COLO668 (cell line): Measurements from ENCODE around the gene USP11.

ENCODE experiments used
- DNase-seq: peaks from one replicate; lab custom pipeline; 2025; ENCODE audit not compliant: unreplicated experiment; lab: John Stamatoyannopoulos, UW

USP11 gene

DNA sequence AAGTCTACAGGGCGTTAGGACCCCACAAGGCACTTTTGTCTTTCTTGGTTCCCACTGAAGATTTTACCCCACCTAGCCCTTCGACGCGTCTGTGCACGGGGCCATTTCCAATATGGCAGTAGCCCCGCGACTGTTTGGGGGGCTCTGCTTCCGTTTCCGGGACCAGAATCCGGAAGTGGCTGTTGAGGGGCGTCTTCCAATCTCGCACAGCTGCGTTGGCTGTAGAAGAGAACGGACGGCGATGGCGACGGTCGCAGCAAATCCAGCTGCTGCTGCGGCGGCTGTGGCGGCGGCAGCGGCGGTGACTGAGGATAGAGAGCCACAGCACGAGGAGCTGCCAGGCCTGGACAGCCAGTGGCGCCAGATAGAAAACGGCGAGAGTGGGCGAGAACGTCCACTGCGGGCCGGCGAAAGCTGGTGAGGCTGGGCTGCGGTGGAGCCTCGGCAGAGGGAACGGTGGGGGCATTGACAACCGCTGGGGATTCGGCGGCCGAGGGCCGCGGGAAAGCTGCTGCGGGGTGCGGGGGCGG, at the start of gene USP11:
TSS of gene USP11 (plus strand) at position 207 of the 530 bp plus-strand sequence. CDS start at position 242, 35 bp downstream.
- peak; percentile 58 for DNase-seq

DNA sequence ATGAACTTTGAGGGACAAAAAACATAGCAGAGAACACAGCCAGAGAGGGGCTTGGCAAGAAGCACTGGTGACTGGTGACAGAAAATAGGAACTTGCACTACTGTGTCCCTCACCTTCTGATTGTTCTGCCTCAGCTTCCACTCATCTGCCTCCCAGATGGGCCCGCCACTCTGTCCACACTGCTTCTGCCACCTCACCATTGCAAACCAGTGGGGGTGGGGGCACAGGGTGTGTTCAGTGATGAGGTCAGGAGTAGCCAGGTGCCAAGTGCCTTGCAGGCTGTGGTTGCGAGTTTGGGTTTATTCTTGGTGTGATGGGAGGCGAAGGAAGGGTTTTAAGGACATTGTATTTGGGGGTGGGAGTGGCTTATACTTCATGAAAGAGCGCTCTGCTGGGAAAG, 48.3 kb upstream of the USP11 start:
- no peak for DNase-seq

DNA sequence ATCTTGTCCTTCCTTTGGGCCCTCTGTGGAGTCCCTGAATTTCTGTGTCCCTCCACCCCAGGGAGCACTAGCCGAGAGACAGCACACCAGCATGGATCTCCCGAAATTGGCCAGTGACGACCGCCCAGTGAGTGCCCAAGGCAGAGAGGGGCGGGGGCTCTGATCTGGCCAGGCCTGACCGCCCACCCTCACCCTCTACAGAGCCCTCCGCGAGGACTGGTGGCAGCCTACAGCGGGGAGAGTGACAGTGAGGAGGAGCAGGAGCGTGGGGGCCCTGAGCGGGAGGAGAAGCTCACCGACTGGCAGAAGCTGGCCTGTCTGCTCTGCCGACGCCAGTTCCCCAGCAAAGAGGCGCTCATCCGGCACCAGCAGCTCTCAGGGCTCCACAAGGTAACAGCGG, 47.6 kb upstream of the USP11 start:
- no peak for DNase-seq

DNA sequence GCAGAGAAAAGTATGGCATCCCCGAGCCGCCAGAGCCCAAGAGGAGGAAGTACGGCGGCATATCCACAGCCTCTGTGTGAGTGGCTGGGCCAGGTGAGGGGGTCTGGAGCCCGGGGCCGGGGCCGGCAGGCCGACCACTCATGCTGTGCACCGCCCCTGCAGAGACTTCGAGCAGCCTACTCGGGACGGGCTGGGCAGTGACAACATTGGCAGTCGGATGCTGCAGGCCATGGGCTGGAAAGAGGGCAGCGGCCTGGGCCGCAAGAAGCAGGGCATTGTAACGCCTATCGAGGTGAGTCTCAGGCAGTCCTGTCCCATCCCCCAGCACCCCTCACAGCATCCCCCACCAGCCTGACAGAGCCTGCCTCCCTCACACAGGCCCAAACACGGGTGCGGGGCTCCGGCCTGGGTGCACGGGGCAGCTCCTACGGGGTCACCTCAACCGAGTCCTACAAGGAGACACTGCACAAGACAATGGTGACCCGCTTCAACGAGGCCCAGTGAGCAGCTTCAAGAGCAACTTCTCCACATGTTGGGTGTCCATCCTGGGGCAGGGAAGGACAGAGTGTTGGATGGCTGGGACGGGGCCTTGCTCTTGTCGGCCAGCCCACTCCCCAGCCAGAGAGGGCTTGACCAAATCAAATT, 46.6 kb upstream of the USP11 start:
- DNase-seq, result no peak

DNA sequence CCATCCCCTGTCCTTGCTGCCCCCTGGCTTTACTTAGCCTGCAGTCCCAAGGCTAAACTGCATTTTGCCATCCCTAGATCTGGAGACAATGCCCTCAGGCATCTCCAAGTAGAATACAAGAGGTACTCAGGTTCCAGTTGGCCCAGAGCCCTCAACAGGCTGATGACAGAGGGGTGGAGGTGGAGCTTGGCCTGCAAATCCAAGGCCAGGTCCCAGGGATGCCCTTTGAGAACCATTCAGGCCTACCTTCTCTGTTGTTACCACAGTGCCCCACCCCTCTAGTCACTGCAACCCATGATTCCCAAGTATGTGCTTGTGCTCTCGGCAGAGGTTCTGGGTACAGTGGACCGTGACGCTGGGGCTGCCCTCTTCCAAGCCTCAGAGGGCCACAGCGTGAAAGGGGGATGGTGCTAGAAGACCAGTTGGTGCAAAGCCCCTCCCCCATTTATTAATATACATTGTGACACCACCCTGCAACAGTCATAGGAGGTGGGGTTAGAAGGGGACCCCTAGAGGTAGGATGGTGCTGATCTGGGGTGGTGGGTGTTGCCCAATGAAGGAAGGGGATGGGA, 45.6 kb upstream of the USP11 start:
- no peak for DNase-seq

DNA sequence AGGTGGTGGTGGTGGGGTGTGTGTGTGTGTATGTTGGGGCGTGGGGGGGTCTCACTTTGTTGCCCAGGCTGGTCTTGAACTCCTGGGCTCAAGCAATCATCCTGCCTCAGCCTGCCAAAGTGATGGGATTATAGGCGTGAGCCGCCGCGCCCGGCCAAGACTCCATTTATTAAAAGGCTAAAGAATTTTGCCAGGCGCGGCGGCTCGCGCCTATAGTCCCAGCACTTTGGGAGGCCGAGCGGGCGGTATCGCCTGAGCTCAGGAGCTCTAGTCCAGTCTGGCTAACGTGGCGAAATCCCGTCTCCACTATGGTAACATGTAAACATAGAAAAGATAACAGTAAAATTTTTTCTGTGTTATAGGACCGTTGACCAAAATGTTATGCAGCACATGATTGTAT, 42.9 kb upstream of the USP11 start:
- no peak for DNase-seq

DNA sequence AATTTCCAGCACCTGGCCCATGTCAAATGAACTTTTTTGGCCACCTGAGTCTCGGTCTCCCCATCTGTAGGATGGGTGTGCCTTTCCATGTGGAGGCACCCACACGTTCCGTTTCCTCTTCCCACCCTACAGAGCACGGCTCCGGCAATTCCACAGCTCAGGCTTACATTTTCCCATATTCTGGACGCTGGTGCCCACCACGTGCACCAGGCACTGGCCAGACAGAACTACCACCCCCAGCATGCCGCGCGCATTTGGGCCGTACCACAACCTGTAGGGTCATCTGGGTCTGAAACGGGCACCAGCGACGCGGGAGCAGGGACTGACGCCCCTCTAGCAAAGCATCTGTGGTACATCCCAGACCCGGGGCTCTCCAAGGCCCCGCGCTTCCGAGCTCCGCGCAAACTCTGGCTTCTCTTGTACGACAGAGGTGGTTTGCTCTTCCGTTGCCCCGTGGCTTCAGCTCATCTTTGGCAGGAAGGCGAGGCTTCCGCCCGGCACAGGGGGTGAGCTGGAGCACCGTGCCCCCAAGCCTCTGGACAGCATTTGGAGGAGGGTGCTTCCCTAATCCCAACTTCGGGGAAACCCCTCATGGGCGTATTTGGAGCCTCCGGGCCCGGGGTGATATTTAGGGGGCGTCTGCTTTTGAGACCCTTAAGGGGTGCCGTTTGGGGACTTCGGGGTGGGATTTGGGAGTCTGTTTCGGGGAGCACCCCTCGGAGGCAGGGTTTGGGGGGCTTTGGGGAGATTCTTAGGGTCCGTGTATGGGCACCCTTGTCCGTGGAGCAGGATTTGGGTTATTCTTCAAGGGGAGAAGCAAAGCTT, 42.2 kb upstream of the USP11 start:
- DNase-seq, result peak; percentile 91

DNA sequence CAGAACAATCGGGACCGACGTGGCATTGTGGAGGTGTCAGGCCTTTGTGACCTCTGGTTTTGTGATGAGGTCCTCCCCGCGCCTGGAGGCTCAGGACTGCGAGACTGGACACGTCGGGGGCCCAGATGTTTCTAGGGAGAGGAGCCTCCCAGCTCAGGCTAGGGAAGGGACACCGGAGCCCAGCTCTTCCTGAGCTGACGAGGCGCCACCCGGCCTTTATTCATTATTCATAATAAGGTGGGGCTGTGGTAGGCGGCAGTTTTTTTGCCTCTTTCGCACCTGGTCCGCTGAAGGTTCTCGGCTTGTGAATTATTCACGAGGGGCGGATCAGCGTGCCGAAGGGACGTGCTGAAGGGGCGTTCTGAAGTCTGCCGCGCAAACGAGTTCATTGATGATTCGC, 41.5 kb upstream of the USP11 start:
- peak; percentile 79 for DNase-seq

DNA sequence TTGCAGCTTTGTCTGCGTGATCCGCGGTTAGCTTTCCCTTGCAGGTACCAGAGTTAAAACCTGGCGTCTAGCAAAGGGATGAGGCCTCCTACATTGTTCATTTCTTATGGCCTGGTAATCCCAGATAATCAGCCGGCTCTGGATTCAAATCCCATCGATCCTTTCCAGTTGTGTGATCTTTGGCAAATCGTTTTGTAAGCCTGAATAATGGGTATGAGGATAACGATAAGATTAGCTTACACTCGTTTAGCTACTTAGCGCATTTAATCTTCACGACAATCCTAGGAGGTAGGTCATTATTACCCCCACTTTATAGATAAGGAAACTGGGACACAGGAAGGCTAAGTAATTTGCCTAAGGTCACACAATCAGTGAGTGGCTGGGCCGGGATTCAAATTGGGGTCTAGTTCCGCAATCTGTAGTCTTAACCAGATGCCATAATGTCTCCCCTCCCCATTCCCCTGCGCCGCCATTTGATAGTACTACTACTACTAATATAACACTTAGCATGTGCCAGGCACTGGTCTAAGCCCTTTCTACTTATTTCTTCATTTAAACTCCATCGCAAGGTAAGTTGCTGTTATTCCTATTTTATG, 40.9 kb upstream of the USP11 start:
- DNase-seq, result no peak

DNA sequence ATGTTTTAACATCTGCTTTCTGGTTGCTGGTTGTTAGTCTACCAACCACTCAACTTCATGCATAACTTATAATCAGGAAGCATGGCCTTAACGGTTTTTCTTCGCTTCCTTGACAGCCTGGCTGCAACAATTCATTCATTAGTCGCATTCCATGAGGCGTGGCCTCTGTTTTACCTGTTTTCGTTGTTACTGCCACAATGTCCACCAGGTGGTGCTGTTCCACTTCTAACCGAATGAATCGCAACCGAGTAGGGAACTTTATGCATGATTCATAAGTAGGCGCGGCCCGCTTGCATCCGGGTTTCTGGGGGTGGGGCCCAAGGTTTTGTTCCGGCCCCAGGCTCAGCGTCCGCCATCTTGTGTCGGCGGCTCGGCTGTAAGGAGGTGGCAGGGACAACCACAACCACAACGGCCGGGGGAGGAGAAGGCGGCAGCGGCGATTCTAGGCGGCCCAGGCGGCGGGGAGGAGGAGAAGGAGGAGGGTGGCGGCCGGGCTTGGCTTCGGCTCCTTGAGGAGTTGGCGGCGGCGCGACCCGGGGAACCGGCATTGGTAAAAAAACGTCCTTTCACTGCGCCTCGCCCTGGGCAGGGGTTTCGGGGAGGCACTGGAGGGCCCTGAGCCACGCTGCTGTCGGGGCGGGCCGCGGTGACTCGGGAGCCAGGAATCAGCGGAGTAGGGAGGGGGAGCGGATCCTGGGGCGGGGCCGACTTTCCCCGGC, 39.2 kb upstream of the USP11 start, which contains the start of gene UBA1:
TSS of gene UBA1 (plus strand) at position 355 of the 719 bp plus-strand sequence. CDS start 4,974 bp downstream, outside the sequence.
- peak; percentile 93 for DNase-seq

DNA sequence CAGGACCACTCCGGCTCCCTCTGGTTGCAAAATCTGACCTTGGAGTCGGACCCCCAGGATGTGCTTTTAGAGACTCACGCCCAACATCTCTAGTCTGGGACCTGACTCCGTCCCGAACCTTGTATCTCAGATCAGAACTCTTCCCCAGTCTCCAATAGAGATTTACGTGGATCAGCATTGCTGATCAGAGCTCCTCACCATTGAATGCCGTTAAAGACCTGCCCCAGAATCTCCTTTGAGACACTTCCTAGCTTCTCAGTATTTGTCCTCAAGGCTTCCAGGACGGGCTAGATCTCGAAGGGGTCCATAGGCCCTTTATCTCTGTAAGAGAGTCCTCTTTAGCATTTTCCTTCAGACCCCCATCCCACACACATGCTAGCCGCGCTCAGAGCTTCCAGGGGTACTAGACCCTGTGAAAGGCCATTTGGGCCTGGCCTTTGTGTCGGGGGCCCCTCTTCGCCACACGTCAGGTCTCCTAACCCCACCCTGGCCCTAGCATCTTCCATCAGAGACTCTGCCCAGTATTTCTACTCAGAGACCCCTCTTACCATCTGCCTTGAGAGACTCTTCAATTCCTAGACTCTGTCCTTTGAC, 38.5 kb upstream of the USP11 start:
- DNase-seq, result no peak

DNA sequence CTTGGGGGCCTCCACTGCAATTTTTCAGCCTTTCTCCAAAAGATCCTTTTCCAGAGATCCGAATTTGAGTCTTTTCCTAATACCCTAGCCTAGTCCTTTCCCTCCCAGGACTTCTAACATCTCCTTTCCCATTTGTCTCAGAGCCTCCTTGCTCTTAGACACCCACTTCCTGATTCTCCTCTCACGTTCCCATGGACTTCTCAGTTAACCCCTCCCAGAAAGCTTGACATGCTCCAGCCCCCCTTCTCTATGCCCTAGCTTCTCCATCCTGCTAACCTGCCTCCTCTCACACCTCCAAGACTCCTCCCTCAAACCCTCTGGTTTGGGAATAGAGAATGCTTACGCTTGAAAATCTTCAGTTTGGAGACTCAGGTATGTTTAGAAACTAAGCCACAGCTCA, 36.7 kb upstream of the USP11 start:
- no peak for DNase-seq

DNA sequence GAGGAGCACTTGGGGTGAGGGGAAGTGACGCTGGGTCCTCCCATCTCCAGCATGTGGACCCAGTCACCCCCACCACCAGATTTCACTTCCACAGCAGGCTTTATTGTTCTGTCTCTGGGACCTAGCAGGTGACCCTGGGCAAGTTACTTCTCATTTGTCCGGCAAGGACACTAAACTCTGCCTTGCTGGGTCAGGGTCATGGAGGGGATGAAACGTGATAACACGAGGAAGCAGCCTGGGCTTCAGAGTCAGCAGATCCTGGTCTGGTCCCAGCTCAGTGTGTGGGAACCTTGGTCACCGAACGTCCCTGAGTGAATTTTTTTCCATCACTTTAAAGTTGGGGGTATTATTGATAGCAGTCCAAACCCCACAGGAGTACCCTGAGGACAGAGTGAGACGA, 35.3 kb upstream of the USP11 start:
- DNase-seq, result no peak

DNA sequence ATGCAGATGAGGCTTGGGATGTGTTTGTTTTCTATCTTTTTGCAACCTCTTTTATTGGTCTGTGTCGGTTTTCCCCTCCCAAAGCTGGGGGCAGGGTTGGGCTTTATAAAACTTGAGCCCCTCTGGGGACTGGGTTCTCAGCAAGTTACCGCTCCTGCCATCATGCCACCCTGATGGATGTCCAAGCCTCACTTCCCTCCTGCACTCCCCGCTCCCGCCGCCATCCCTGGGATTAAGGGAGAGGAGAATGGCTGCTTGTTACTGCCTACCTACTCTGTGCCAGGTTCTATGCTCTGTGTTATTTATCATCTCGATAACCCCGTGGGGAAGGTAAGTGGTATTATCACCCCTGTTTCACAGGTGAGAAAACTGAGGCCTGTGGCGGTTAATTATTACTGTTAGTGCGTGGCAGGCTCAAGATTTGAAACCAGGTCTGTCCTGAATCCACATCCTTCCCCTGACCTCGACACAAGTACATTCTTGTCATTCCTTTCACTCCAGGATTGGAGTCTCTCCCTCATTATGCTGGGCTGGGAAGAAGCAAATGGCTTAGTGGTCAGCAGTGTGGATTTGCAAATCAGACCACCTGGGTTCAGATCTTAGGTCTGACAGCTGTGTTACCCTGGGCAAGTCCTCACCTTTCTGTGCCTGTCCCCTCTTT, 34.7 kb upstream of the USP11 start:
- no peak for DNase-seq

DNA sequence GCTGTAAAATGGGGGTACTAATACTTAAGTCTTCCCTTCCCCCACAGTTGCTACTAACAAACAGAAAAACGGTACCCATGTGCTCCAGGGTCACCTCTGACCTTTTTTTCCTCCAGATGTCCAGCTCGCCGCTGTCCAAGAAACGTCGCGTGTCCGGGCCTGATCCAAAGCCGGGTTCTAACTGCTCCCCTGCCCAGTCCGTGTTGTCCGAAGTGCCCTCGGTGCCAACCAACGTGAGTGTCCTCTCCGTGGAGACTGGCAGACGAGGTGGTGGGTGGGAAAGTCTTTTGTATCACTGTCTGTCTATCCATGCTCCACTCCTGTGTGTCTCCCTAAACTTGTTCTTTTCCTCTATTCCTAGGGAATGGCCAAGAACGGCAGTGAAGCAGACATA, 34.1 kb upstream of the USP11 start:
- no peak for DNase-seq

DNA sequence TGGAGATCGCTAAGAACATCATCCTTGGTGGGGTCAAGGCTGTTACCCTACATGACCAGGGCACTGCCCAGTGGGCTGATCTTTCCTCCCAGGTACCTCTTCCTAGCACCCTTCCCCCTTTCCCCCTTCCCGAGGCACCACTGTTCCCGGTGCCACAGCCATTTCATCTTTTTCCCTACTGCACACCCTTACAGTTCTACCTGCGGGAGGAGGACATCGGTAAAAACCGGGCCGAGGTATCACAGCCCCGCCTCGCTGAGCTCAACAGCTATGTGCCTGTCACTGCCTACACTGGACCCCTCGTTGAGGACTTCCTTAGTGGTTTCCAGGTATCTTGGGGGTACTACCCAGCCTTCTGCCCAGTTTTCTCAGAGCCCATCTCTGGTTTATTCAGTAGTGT, 33.5 kb upstream of the USP11 start:
- DNase-seq, result no peak

DNA sequence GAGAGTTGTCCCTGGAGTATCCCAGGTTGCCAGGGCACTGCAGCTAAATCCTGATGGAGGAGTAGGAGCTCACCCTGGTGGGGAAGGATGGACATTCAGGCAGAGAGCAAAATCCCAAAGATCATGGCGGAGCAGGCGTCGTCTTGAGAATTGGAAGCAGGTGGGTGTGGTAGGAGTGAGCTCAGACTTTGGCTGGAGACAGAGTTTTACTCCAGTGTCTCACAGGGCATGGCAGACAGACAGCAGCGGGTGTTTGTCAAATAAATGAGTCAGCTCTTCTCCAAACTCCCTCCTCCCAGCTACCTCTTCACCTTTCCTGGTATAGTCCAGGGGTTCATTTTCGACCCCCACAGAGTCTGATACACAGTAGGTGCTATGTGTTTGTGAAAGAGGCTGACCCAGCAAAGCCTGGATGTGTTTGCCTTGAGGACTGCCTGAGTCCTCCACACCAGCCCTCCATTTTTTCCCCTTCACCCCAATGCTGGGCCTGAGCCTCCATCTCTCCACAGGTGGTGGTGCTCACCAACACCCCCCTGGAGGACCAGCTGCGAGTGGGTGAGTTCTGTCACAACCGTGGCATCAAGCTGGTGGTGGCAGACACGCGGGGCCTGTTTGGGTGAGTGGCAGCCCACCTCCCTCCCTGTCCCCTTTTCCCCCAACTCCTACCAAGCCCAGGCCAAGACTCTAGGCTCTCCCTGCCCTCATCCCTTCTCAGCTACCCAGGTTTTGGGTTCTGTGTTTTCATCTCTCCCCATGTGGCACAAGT, 32.2 kb upstream of the USP11 start:
- DNase-seq, result no peak

DNA sequence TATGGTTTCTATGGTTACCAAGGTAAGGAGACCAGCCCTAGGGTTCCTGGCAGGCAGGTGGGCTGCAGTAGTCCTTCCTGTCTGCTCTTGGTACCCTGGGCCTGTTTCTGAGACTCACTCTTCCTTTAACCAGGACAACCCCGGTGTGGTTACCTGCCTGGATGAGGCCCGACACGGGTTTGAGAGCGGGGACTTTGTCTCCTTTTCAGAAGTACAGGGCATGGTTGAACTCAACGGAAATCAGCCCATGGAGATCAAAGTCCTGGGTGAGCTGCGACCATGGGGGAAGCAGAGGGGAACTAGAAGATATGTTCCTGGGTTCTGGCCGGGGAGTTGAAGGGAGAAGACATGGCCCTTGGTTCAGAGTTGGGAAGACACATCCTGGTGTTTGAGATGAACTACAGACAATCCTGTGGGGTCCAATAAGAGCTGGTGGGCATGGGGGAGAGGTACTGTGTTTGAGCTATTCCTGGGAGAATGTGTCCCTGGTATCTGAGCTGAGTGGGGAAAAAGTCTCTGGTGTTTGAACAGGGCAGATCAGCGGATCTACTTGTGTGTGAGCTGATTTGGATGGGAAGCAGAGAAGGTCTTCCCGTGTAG, 31.4 kb upstream of the USP11 start:
- DNase-seq, result no peak

DNA sequence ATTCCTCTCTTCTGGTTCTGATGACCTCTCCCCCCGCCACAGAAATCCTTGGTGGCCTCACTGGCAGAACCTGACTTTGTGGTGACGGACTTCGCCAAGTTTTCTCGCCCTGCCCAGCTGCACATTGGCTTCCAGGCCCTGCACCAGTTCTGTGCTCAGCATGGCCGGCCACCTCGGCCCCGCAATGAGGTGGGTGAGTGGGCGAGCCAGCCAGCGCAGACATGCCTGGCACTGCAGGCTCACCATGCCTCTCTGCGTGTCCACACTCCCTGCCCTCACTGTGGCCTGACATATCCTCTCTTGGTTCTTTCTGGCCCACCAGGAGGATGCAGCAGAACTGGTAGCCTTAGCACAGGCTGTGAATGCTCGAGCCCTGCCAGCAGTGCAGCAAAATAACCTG, 30.5 kb upstream of the USP11 start:
- no peak for DNase-seq
